ENCODE data around the gene CCDC181. TPM values are rescaled to one million over a fixed set of nuclear protein-coding genes. Genes with fewer than 3 reads are reported as not detected.

CCDC181 gene
- total RNA-seq, 1 donor from 2014 or later = 1.5 TPM

DNA sequence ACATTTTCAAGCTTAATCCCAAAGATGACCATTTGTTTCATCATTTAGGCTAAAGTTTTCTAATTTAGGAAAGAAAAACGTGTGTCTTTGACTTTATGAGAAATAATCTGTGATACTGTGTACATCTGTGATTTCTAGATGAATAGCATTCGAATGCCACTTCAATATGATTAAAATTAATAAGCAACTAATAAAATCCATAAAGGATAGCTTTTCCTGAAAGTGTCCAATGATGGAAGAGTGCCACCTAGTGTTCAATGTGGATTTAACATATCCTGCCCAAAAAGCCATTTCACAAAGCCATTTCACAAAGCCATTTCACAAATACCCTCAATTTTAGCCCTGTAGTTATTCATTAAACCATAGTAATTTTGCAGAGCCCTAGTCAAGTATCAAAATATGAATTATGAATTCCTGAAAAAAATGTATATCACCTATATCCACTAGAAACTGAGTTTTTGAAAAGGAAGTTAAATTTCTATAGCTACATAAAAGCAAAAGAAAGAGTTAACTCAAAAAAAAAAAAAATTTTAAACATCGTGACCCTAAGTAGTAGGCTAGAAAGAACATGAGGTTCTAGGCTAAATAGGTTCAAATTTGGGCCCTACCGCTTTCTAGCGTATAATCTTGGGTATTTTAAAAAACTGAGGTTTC, 78.8 kb downstream of the CCDC181 start:
- Histone ChIP-seq H3K9me3 (no peaks in the 10 kb centered on the region), H3K4me1 (no peaks in the 10 kb centered on the region), H3K27ac (no peak overlapping the region), H3K4me3 (no peak overlapping the region), H3K36me3 (no peaks in the 10 kb centered on the region), H3K27me3 (no peaks in the 10 kb centered on the region)
- no peak for DNase-seq (ENCODE audit: extremely low spot score in 2 of 2)
- intact Hi-C loops (cut with DNase I) = loop anchor here (5.0 kb wide), 1 partner anchor 746 kb away; no protein-coding TSS in a partner anchor
- TF ChIP-seq, protein P1, sequence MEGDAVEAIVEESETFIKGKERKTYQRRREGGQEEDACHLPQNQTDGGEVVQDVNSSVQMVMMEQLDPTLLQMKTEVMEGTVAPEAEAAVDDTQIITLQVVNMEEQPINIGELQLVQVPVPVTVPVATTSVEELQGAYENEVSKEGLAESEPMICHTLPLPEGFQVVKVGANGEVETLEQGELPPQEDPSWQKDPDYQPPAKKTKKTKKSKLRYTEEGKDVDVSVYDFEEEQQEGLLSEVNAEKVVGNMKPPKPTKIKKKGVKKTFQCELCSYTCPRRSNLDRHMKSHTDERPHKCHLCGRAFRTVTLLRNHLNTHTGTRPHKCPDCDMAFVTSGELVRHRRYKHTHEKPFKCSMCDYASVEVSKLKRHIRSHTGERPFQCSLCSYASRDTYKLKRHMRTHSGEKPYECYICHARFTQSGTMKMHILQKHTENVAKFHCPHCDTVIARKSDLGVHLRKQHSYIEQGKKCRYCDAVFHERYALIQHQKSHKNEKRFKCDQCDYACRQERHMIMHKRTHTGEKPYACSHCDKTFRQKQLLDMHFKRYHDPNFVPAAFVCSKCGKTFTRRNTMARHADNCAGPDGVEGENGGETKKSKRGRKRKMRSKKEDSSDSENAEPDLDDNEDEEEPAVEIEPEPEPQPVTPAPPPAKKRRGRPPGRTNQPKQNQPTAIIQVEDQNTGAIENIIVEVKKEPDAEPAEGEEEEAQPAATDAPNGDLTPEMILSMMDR (IDR thresholded peaks at IDR 0.05) = peak; percentile 31 to 68 (median 59)
- TF ChIP-seq POLR2A (IDR thresholded peaks at IDR 0.05) = no peak

DNA sequence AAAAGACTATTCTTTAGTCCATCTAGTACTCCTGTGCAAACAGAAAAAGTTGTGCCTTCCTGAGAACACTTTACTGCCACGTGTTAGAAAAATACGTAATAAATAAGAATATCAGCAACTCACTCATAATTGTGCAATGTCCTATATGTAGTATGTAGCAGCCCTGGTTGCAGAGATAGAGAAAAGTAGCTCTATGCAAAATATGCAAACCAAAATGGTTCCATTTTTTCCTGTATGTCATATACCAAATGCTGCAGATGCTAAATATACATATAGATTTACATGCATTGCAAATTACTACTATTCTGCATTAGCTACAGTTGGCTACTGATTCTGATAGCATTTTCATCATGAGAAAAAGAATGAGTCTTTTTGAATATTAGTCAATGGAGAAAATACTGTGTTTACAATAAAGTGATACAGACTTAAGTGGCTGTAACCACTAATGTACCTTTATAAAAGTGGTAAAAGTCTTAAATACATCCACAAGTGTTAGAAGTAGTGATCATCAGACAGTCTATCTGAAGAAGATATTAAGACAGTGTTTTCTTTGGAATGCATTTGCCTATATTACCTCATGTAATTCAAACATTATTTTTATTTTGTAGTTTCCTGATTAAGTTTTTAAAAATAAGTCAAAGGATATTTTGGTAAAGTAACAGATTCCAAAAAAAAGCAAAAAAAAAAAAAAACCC, 79.4 kb downstream of the CCDC181 start:
- Histone ChIP-seq H3K4me3 (no peak overlapping the region), H3K4me1 (no peaks in the 10 kb centered on the region), H3K27ac (no peak overlapping the region), H3K9me3 (no peaks in the 10 kb centered on the region), H3K36me3 (no peaks in the 10 kb centered on the region), H3K27me3 (no peaks in the 10 kb centered on the region)
- no peak for TF ChIP-seq POLR2AphosphoS5 (IDR thresholded peaks at IDR 0.05; ENCODE audit: insufficient read depth in 1 of 2, low read depth in 1 of 2)
- TF ChIP-seq, protein P1 (IDR thresholded peaks at IDR 0.05) = no peak
- TF ChIP-seq POLR2A (IDR thresholded peaks at IDR 0.05) = no peak
- DNase-seq (ENCODE audit: extremely low spot score in 2 of 2) = no peak
- intact Hi-C loops (cut with DNase I) = loop anchor here (5.0 kb wide), 1 partner anchor 746 kb away; no protein-coding TSS in a partner anchor

GRCh38 chr1:169346036-169346589, 81.2 kb downstream of the CCDC181 start:
- intact Hi-C loops (cut with DNase I) = loop anchor here (5.0 kb wide), 1 partner anchor 744 kb away; no protein-coding TSS in a partner anchor
- Histone ChIP-seq H3K9me3 (no peaks in the 10 kb centered on the region), H3K4me1 (no peaks in the 10 kb centered on the region), H3K36me3 (no peaks in the 10 kb centered on the region), H3K27ac (no peak overlapping the region), H3K27me3 (no peaks in the 10 kb centered on the region), H3K4me3 (no peak overlapping the region)
- DNase-seq (ENCODE audit: extremely low spot score in 2 of 2) = no peak
- TF ChIP-seq POLR2A (IDR thresholded peaks at IDR 0.05) (no peak), POLR2AphosphoS5 (IDR thresholded peaks at IDR 0.05; ENCODE audit: insufficient read depth in 1 of 2, low read depth in 1 of 2) (no peak)
- TF ChIP-seq, protein P1 (IDR thresholded peaks at IDR 0.05) = no peak

- Histone ChIP-seq H3K4me1 (no peaks in the 10 kb centered on the region), H3K4me3 (no peak overlapping the region), H3K36me3 (no peaks in the 10 kb centered on the region), H3K27me3 (no peaks in the 10 kb centered on the region), H3K9me3 (no peaks in the 10 kb centered on the region), H3K27ac (no peak overlapping the region)
- DNase-seq (ENCODE audit: extremely low spot score in 2 of 2) = no peak
- intact Hi-C loops (cut with DNase I) = loop anchor here (5.0 kb wide), 1 partner anchor 743 kb away; no protein-coding TSS in a partner anchor
- no peak for TF ChIP-seq POLR2AphosphoS5 (IDR thresholded peaks at IDR 0.05; ENCODE audit: insufficient read depth in 1 of 2, low read depth in 1 of 2)
- TF ChIP-seq, protein P1 (IDR thresholded peaks at IDR 0.05) = no peak
- TF ChIP-seq POLR2A (IDR thresholded peaks at IDR 0.05) = no peak
Measured at GRCh38 chr1:169345511-169345910, 81.8 kb downstream of the CCDC181 start.

Small RNAs within 50 kb of the gene (small RNA-seq; reads per million reads assigned to genes)
- gene AL021068.2 = not detected

Other genes with a start within 250 kb of the CCDC181 start
- gene NME7, start 59.7 kb downstream of the CCDC181 start, total RNA-seq = 23.6 TPM
- gene BLZF1, start 59.3 kb downstream of the CCDC181 start, total RNA-seq = 22.1 TPM
- 21.1 TPM for gene SLC19A2, start 58.5 kb upstream of the CCDC181 start, total RNA-seq
- gene F5, start 159.0 kb upstream of the CCDC181 start, total RNA-seq = 3.9 TPM
- gene SELP, start 202.7 kb upstream of the CCDC181 start, total RNA-seq = 8.8 TPM